Measurements from ENCODE around the gene EFNA1.

Gene EFNA1

GRCh38 chr1:155182052-155182550 lies 54.4 kb downstream of the EFNA1 start:
- no peak overlapping the region for H3K4me3 ChIP-seq (ENCODE audit: low read length)
- no peak for DNase-seq (ENCODE audit: low read depth, low spot score)

- no peak for DNase-seq (ENCODE audit: low read depth, low spot score)
- H3K4me3 ChIP-seq (ENCODE audit: low read length) = no peak overlapping the region
Observed at GRCh38 chr1:155183775-155184221, 56.1 kb downstream of the EFNA1 start.

GRCh38 chr1:155184351-155184811 lies 56.7 kb downstream of the EFNA1 start:
- DNase-seq (ENCODE audit: low read depth, low spot score) = no peak
- H3K4me3 ChIP-seq (ENCODE audit: low read length) = no peak overlapping the region
